HCT116 (cell line): ENCODE results near the gene SRGAP1. TPM values are rescaled to one million over a fixed set of nuclear protein-coding genes. Genes with fewer than 3 reads are reported as not detected.
"Not testable (repeated sequence)": the region's sequence is repeated elsewhere in the genome, so short reads cannot be mapped to it uniquely, and the experiment has no call there.

Source experiments
- ATAC-seq: fragments of 200-7000 bp; cut with Tn5 transposase; 2 replicates; pipeline ENCODE4 v1.9.1; 2020; ENCODE audit warnings: mild to moderate bottlenecking, moderate library complexity
- BruUV-seq: library from RNA; stranded (reverse); fragments of 400-500 nt; replicated peaks from 2 replicates; lab custom pipeline; 2021; lab: Mats Ljungman, UMichigan
- CTCF ChIA-PET: fragments of 300-600 bp; sonication (Branson Sonifier 250); formaldehyde crosslinking; loops from one replicate; lab custom pipeline; 2021; ENCODE audit warnings: antibody characterized with exemption; lab: Charles Lee
- POLR2A ChIA-PET: fragments of 300-600, 350-600 bp; sonication (Branson Sonifier 250); formaldehyde crosslinking; loops from one replicate; lab custom pipeline; 2021; ENCODE audit warnings: antibody characterized with exemption; lab: Charles Lee
- RAD21 ChIA-PET, 2 experiments: fragments of 300-600 bp; sonication (Branson Sonifier 250); formaldehyde crosslinking; loops; one replicate each; lab custom pipeline; 2023; ENCODE audit warnings: low total read pairs in 2 of 2; ENCODE audit not compliant: uncharacterized antibody in 2 of 2, unreplicated experiment in 2 of 2, low non-redundant PET in 1 of 2; lab: Charles Lee
- DNase-seq: peaks from one replicate; pipeline ENCODE4 v3.0.0-alpha.2; 2010; ENCODE audit warnings: low read depth, low spot score
- H2AFZ ChIP-seq: fragments of 200-600 bp; shearing (Covaris generic), sonication (generic); 2 replicates; pipeline ENCODE4 v1.6.1; 2017; ENCODE audit warnings: low read depth, mixed run types, mixed read lengths, antibody characterized with exemption, low read length; ENCODE audit not compliant: poor library complexity, severe bottlenecking
- H3K27ac ChIP-seq: 2 replicates; pipeline ENCODE4 v1.5.1; 2012; ENCODE audit warnings: low read depth, low read length
- H3K27me3 ChIP-seq: fragments of 200-600 bp; sonication (generic); 2 replicates; pipeline ENCODE4 v1.6.1; 2016; ENCODE audit warnings: mixed run types, low read length, mixed read lengths; ENCODE audit not compliant: insufficient read depth
- H3K36me3 ChIP-seq, 2 experiments: fragments of 200-500 bp in 1 of 2; fragments of 200-600 bp in 1 of 2; sonication (Bioruptor generic) in 1 of 2; sonication (generic) in 1 of 2; 2 replicates each; pipeline versions ENCODE4 v1.5.1 to v1.6.1; 2014 to 2016; ENCODE audit warnings: low read length in 2 of 2, inconsistent platforms in 1 of 2, mixed read lengths in 1 of 2, mixed run types in 1 of 2; ENCODE audit not compliant: insufficient read depth in 2 of 2, control insufficient read depth in 1 of 2
- H3K4me1 ChIP-seq, 2 experiments: fragments of 200-600 bp in 1 of 2; sonication (generic) in 1 of 2; 2 replicates each; pipeline versions ENCODE4 v1.5.1 to v1.6.1; 2012 to 2017; ENCODE audit warnings: low read length in 2 of 2, inconsistent platforms in 1 of 2, mild to moderate bottlenecking in 1 of 2, mixed read lengths in 1 of 2, mixed run types in 1 of 2, moderate library complexity in 1 of 2; ENCODE audit not compliant: insufficient read depth in 2 of 2, control insufficient read depth in 1 of 2
- H3K4me2 ChIP-seq: fragments of 200-600 bp; sonication (generic); 2 replicates; pipeline ENCODE4 v1.6.1; 2017; ENCODE audit warnings: mixed run types, low read length, mixed read lengths
- H3K4me3 ChIP-seq, 2 experiments: fragments of 200-600 bp in 1 of 2; sonication (generic) in 1 of 2; replicated peaks in 1 of 2; 2 replicates each; pipeline ENCODE4 v1.5.1; 2011 to 2016; ENCODE audit warnings: low read length in 2 of 2, control low read depth in 1 of 2, low read depth in 1 of 2, mild to moderate bottlenecking in 1 of 2, mixed read lengths in 1 of 2, mixed run types in 1 of 2
- H3K79me2 ChIP-seq: fragments of 200-600 bp; sonication (generic); 2 replicates; pipeline ENCODE4 v1.6.1; 2017; ENCODE audit warnings: mild to moderate bottlenecking, mixed run types, low read length, moderate library complexity, mixed read lengths; ENCODE audit not compliant: insufficient read depth
- H3K9ac ChIP-seq: fragments of 200-600 bp; sonication (generic); 2 replicates; pipeline ENCODE4 v1.6.1; 2016; ENCODE audit warnings: low read length, mixed read lengths
- H3K9me2 ChIP-seq: fragments of 200-600 bp; sonication (generic), shearing (Covaris generic); 2 replicates; pipeline ENCODE4 v1.6.1; 2017; ENCODE audit warnings: mixed run types, mild to moderate bottlenecking, moderate library complexity; ENCODE audit not compliant: insufficient read depth
- H3K9me3 ChIP-seq, 2 experiments: fragments of 200-500 bp in 1 of 2; fragments of 200-600 bp in 1 of 2; sonication (Bioruptor generic) in 1 of 2; sonication (generic) in 1 of 2; 2 replicates each; pipeline ENCODE4 v1.6.1; 2014 to 2017; ENCODE audit warnings: low read length in 2 of 2, mixed read lengths in 2 of 2, inconsistent platforms in 1 of 2, low read depth in 1 of 2, mild to moderate bottlenecking in 1 of 2, mixed run types in 1 of 2, moderate library complexity in 1 of 2; ENCODE audit not compliant: control insufficient read depth in 1 of 2, insufficient read depth in 1 of 2
- H4K20me1 ChIP-seq: fragments of 200-600 bp; sonication (generic), shearing (Covaris generic); 2 replicates; pipeline ENCODE4 v1.6.1; 2017; ENCODE audit warnings: mixed run types, mild to moderate bottlenecking, moderate library complexity; ENCODE audit not compliant: insufficient read depth
- CBX3 ChIP-seq: IDR thresholded peaks from 2 replicates; pipeline ENCODE4 v1.6.1; 2012; ENCODE audit warnings: low read depth
- EGR1 ChIP-seq: IDR thresholded peaks from 2 replicates; pipeline ENCODE4 v1.6.1; 2012; ENCODE audit warnings: low read depth
- RAD21 ChIP-seq: IDR thresholded peaks from 2 replicates; pipeline ENCODE4 v1.6.1; 2012; ENCODE audit warnings: low read depth, mild to moderate bottlenecking
- SP1 ChIP-seq: IDR thresholded peaks from 2 replicates; pipeline ENCODE4 v1.6.1; 2012; ENCODE audit warnings: low read depth
- ZNF274 ChIP-seq: fragments of 200-500 bp; sonication (Bioruptor generic); IDR thresholded peaks from 2 replicates; pipeline ENCODE4 v1.6.1; 2014; ENCODE audit warnings: mild to moderate bottlenecking, low read depth, low read length, inconsistent platforms
- intact Hi-C: fragments of 100-400 bp; cut with micrococcal nuclease; formaldehyde crosslinking; loops from 2 replicates; pipeline ENCODE4 v1.10.0; 2022
- total RNA-seq: library from RNA; stranded (reverse); gene quantifications from one replicate; pipeline ENCODE4 v1.2.1, GENCODE V29; 2021; ENCODE audit not compliant: unreplicated experiment
- TF ChIP-seq, protein P1 (sequence below): IDR thresholded peaks from 2 replicates; pipeline ENCODE4 v1.6.1; 2012; ENCODE audit warnings: low read depth
- TF ChIP-seq, protein P2 (sequence below): IDR thresholded peaks from 2 replicates; pipeline ENCODE4 v1.6.1; 2012

The SRGAP1 gene
- total RNA-seq, 1 experiment from 2014 or later: 16.6 TPM

DNA sequence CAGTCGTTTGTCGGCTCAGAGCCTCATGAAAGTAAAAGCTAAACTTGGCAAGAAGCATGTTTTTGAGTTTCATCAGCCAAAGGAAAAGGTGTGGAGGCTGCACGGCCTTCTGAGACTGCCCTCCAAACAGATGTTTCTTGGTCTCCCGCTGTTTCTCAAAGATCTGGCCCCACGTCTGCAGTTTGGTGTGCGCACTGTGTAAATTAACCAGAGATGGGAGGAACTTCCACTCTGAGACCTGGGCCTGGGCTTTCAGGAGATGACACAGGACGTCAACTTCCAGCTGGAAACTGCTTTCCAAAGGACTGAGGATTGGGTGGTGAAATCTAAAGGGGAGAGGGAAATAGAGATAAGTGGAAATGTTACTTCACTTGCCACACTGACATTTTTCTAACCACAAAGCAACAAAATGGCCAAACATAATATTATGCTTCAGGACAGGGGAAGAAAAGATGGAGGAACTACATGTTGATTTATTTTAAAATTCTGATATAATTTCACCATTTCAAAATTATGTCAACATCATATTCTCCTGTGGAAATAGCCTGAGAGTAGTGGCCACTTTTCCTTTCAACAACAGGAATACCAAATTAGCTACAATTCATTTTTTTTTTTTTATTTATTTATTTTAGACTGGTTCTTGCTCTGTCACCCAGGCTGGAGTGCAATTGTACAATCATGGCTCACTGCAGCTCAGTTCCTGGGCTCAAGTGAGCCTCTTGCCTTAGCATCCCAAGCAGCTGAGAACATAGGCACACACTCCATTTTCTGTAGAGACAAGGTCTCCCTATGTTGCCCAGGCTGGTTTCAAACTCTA, 350.0 kb downstream of the SRGAP1 start:
- no peaks in the 10 kb centered on the region for H4K20me1 ChIP-seq
- no peaks in the 10 kb centered on the region for H3K9me2 ChIP-seq
- no peak overlapping the region for H3K4me2 ChIP-seq
- no peaks in the 10 kb centered on the region for H3K9me3 ChIP-seq
- no peak overlapping the region for H3K27ac ChIP-seq
- no peaks in the 10 kb centered on the region for H3K4me1 ChIP-seq
- TF ChIP-seq EGR1 (no peak), ZNF274 (no peak), SP1 (no peak), CBX3 (no peak), RAD21 (no peak)
- TF ChIP-seq, protein P1, sequence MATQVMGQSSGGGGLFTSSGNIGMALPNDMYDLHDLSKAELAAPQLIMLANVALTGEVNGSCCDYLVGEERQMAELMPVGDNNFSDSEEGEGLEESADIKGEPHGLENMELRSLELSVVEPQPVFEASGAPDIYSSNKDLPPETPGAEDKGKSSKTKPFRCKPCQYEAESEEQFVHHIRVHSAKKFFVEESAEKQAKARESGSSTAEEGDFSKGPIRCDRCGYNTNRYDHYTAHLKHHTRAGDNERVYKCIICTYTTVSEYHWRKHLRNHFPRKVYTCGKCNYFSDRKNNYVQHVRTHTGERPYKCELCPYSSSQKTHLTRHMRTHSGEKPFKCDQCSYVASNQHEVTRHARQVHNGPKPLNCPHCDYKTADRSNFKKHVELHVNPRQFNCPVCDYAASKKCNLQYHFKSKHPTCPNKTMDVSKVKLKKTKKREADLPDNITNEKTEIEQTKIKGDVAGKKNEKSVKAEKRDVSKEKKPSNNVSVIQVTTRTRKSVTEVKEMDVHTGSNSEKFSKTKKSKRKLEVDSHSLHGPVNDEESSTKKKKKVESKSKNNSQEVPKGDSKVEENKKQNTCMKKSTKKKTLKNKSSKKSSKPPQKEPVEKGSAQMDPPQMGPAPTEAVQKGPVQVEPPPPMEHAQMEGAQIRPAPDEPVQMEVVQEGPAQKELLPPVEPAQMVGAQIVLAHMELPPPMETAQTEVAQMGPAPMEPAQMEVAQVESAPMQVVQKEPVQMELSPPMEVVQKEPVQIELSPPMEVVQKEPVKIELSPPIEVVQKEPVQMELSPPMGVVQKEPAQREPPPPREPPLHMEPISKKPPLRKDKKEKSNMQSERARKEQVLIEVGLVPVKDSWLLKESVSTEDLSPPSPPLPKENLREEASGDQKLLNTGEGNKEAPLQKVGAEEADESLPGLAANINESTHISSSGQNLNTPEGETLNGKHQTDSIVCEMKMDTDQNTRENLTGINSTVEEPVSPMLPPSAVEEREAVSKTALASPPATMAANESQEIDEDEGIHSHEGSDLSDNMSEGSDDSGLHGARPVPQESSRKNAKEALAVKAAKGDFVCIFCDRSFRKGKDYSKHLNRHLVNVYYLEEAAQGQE: no peak
- TF ChIP-seq, protein P2, sequence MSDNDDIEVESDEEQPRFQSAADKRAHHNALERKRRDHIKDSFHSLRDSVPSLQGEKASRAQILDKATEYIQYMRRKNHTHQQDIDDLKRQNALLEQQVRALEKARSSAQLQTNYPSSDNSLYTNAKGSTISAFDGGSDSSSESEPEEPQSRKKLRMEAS: no peak
- CTCF ChIA-PET: no interaction called here
- RAD21 ChIA-PET: no interaction called here
- POLR2A ChIA-PET: no interaction called here
- H2AFZ ChIP-seq: no peak overlapping the region
- no TSS peak for BruUV-seq
- no peak for DNase-seq
- no peaks in the 10 kb centered on the region for H3K27me3 ChIP-seq
- H3K79me2 ChIP-seq: no peaks in the 10 kb centered on the region
- no peak overlapping the region for H3K4me3 ChIP-seq
- H3K36me3 ChIP-seq: no peaks in the 10 kb centered on the region; a peak in 1 of 4 replicates
- H3K9ac ChIP-seq: no peak overlapping the region
- intact Hi-C loops: no loop called here
- no peak for ATAC-seq

DNA sequence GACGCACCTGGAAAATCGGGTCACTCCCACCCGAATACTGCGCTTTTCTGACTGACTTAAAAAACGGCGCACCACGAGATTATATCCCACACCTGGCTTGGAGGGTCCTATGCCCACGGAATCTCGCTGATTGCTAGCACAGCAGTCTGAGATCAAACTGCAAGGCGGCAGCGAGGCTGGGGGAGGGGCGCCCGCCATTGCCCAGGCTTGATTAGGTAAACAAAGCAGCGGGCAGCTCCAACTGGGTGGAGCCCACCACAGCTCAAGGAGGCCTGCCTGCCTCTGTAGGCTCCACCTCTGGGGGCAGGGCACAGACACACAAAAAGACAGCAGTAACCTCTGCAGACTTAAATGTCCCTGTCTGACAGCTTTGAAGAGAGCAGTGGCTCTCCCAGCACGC, 351.3 kb downstream of the SRGAP1 start:
- H3K27me3 ChIP-seq, H3K4me3 ChIP-seq, CTCF ChIA-PET, H2AFZ ChIP-seq, H4K20me1 ChIP-seq, RAD21 ChIA-PET, H3K9me3 ChIP-seq, H3K9me2 ChIP-seq, BruUV-seq, H3K36me3 ChIP-seq, H3K79me2 ChIP-seq, H3K9ac ChIP-seq, POLR2A ChIA-PET, DNase-seq, intact Hi-C loops, H3K4me1 ChIP-seq, H3K27ac ChIP-seq, ATAC-seq, H3K4me2 ChIP-seq: not testable (repeated sequence)
